HG03135 (cell line): ENCODE measurements around the gene CPAMD8.

ENCODE experiments used
- ATAC-seq: cut with Tn5 transposase; IDR thresholded peaks from one replicate; pipeline ENCODE4 v1.9.1; 2021; ENCODE audit warnings: mild to moderate bottlenecking, moderate library complexity; ENCODE audit not compliant: unreplicated experiment

Gene CPAMD8

DNA sequence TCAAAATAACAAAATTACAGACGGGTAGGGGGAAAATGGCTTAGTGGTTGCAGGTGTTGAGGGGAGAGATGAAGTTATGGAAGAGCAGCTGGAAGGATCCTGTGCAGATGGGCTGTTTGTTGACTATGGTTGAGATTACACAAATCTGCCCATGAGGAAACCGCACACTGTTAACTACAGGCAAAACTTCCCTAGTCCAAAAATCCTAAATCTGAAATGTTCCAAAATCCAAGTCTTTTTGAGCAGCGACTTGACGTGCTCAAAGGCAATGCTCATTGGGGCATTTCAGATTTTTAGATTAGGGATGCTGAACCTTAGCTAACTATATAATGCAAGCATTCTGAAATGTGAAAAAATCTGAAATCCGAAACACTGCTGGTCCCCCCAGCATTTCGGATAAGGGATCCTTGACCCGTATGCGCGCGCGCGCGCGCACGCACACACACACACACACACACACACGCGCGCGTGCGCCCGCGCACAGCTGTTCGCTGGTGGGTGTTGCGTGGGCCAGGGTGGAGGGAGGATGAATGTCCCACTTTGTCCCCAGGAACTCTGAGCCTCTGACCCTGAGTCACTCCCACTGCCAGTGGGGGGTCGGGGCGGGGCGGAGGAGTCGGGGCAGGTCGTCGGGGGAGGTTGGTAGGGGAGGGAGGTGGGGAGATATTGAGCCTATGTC lies 131.0 kb downstream of the CPAMD8 start:
- no peak for ATAC-seq

GRCh38 chr19:16894080-16894479 lies 132.5 kb downstream of the CPAMD8 start:
- no peak for ATAC-seq

- ATAC-seq = no peak
Measured at GRCh38 chr19:16893686-16893989, 133.0 kb downstream of the CPAMD8 start.

DNA sequence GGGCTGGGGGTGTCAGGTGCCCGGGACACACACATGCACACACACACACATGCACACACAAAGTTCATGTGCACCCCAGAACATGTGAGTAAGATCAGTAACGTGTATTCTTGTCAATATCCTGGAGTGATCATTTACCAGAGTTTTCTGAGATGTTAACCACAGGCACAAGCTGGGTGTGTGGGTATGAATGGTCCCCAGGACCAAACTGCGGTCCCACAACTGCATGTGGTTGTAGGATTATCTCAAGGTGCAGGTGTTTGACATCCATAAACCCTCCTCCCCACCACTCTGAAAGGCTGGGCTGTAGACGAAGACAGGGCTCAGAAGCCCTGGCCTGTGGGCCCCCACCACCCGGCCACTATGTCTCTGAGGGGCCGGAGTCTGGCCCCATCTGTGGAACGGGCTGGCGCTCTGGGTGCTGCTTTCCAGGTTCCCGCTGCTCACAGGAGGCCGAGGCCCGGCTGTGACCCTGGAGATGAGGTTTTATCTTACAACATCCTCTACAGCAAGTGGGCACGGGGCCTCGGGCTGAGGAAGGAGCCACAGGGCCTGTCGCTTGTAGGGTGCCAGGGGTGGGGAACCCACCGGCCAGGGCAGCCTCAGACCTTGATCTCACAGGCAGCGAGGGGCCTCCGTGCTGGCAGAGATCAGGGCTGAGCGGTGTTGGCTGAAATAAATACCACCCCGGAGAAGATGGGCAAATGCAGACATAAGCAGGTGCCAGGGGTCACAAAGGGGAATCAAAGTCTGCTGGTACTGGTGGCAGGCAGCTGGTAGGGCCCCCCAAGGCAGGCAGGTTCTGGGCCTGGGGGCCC lies 133.5 kb downstream of the CPAMD8 start:
- no peak for ATAC-seq

GRCh38 chr19:16892436-16892835 lies 134.2 kb downstream of the CPAMD8 start:
- no peak for ATAC-seq

DNA sequence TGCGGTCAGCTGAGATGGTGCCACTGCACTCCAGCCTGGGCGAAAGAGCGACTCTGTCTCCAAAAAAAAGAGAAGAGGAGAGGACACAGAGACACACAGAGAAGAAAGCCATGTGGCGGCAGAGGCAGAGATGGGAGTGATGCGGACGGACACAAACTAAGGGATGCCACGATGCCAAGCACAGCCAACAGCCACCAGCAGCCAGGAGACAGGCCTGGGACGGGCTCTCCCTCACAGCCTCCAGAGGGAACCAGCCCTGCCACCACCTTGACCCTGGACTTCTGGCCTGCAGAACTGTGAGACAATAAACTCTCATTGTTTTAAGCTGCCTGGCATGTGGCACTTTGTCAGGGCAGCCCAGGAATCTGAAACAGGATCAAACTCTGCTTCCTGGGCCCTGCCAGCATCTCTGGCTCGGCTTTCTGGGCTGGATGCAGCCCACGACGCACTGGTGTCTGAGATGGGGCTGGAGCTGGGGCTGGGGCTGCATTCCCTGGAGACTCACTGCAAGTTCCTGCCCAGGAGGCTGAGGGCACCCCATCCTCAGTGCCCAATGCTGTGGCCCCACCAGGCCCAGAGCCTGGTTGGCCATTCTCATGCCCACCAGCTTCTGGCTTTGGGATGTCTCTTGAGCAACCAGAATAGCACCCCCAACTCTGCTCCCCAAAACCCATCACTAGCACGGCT lies 134.8 kb downstream of the CPAMD8 start:
- ATAC-seq = no peak

GRCh38 chr19:16890461-16891184 lies 136.0 kb downstream of the CPAMD8 start:
- no peak for ATAC-seq

- no peak for ATAC-seq
Measured at GRCh38 chr19:16889883-16890460, 136.6 kb downstream of the CPAMD8 start.

GRCh38 chr19:16889366-16889882 lies 137.2 kb downstream of the CPAMD8 start:
- ATAC-seq = no peak

- ATAC-seq = no peak
Measured at GRCh38 chr19:16888629-16889365, 137.8 kb downstream of the CPAMD8 start, which contains the start of gene F2RL3. TSS of gene F2RL3 (plus strand) at chr19:16888999. CDS start at chr19:16889190, 191 bp downstream.

- no peak for ATAC-seq
Measured at GRCh38 chr19:16887353-16888265, 139.0 kb downstream of the CPAMD8 start.

DNA sequence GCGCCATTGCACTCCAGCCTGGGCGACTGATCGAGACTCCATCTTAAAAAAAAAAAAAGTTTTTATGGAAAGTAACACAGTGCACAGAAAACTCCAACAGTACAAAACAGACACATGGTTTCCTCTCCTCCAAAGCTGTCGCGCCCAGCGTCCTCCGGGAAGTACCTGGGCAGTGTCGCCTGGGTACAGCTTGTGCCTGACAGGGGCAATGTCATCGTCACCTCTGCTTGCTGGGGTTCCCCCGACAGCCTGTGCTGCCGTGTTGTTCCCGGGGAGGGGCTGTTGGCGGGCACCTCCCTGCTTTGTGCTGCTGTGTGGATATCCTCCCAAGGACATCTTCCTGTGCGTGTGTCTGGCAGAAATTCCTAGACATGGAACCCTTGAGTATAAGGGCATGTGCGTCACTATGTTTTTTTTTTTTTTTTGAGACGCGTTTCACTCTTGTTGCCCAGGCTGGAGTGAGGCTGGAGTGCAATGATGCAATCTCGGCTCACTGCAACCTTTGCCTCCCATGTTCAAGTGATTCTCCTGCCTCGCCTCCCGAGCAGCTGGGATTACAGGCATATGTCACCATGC lies 140.2 kb downstream of the CPAMD8 start:
- no peak for ATAC-seq

- no peak for ATAC-seq
Measured at GRCh38 chr19:16885166-16885565, 141.4 kb downstream of the CPAMD8 start.

GRCh38 chr19:16883522-16883921 lies 143.1 kb downstream of the CPAMD8 start:
- no peak for ATAC-seq

GRCh38 chr19:16882146-16882545 lies 144.5 kb downstream of the CPAMD8 start:
- no peak for ATAC-seq

GRCh38 chr19:16880884-16881554 lies 145.6 kb downstream of the CPAMD8 start:
- no peak for ATAC-seq

DNA sequence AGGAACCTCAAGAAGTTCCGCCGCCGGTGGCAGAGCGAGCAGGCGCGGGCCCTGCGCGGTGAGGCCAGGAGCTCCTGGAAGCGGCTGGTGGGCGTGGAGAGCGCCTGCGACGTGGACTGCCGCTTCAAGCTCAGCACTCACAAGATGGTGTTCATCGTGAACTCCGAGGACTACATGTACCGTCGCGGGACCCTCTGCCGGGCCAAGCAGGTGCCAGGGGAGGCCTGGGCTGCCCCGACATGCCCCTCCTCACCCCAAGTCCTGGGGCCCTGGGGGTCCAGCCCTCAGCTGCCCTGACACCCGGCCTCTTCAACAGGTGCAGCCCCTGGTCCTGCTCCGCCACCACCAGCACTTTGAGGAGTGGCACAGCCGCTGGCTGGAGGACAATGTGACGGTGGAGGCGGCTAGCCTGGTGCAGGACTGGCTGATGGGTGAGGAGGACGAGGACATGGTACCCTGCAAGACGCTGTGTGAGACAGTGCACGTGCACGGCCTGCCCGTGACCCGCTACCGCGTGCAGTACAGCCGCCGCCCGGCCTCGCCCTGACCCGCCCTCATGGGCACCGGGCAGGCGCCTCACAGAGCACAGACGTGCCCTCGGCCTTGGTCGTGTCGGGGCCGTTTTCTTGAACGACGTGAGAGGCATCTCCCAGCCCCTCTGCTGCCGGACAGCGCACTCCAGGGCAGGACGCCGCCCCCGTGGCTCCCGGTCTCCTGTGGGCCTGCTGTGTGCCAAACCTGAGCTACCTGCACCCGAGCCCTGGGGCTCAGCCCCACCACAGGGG lies 148.2 kb downstream of the CPAMD8 start:
- ATAC-seq = no peak
